Liver (tissue), 9 donors: ENCODE data around the gene DNAH8. TPM values are rescaled to one million over a fixed set of nuclear protein-coding genes. Genes with fewer than 3 reads are reported as not detected.

ENCODE experiments used
- DNase-seq: peaks from one replicate; pipeline ENCODE4 v3.0.0-alpha.2; 2017; ENCODE audit warnings: low spot score
- H3K27ac ChIP-seq, 2 donors: one replicate each; pipeline ENCODE4 v1.7.0; 2013; ENCODE audit warnings: inconsistent platforms in 2 of 2, low read length in 2 of 2, control low read depth in 1 of 2, low read depth in 1 of 2, mild to moderate bottlenecking in 1 of 2
- H3K27me3 ChIP-seq, 4 donors: one replicate each; pipeline versions ENCODE4 v1.6.1 to v1.7.0; 2013; ENCODE audit warnings: low read length in 3 of 4, inconsistent platforms in 1 of 4, mild to moderate bottlenecking in 1 of 4, moderate library complexity in 1 of 4; ENCODE audit not compliant: control insufficient read depth in 4 of 4, insufficient read depth in 4 of 4
- H3K36me3 ChIP-seq, 4 donors: one replicate each; pipeline versions ENCODE4 v1.6.1 to v1.7.0; 2013; ENCODE audit warnings: low read length in 3 of 4, mild to moderate bottlenecking in 3 of 4, low read depth in 1 of 4, moderate library complexity in 1 of 4; ENCODE audit not compliant: control insufficient read depth in 4 of 4, insufficient read depth in 3 of 4
- H3K4me1 ChIP-seq, 4 donors: one replicate each; pipeline versions ENCODE4 v1.6.1 to v1.7.0; 2013; ENCODE audit warnings: low read length in 3 of 4, mild to moderate bottlenecking in 3 of 4, moderate library complexity in 1 of 4; ENCODE audit not compliant: control insufficient read depth in 4 of 4, insufficient read depth in 4 of 4
- H3K4me3 ChIP-seq, 3 donors: one replicate each; pipeline versions ENCODE4 v1.6.1 to v1.7.0; 2013; ENCODE audit warnings: low read length in 3 of 3, control low read depth in 1 of 3, low read depth in 1 of 3, mild to moderate bottlenecking in 1 of 3
- H3K9ac ChIP-seq, 2 donors: one replicate each; pipeline ENCODE4 v1.7.0; 2013; ENCODE audit warnings: low read length in 2 of 2, mild to moderate bottlenecking in 2 of 2, moderate library complexity in 2 of 2, control low read depth in 1 of 2, low read depth in 1 of 2
- H3K9me3 ChIP-seq, 4 donors: one replicate each; pipeline versions ENCODE4 v1.6.1 to v1.7.0; 2013; ENCODE audit warnings: low read length in 3 of 4; ENCODE audit not compliant: control insufficient read depth in 4 of 4
- CTCF ChIP-seq: fragments of 150-350 bp; IDR thresholded peaks from 2 replicates; pipeline ENCODE4 v1.5.1; 2017; ENCODE audit warnings: improper control_type of control experiment, low read depth, low read length; ENCODE audit not compliant: missing input control
- EGR1 ChIP-seq, 2 donors: IDR thresholded peaks; 2 replicates each; pipeline ENCODE4 v1.6.1; 2016 to 2018; ENCODE audit warnings: antibody characterized with exemption in 2 of 2, low read depth in 2 of 2
- FOXA1 ChIP-seq: IDR thresholded peaks from 2 replicates; pipeline ENCODE4 v1.6.1; 2016; ENCODE audit warnings: antibody characterized with exemption
- FOXA2 ChIP-seq: IDR thresholded peaks from 2 replicates; pipeline ENCODE4 v1.6.1; 2016; ENCODE audit warnings: antibody characterized with exemption
- GABPA ChIP-seq, 2 donors: IDR thresholded peaks in 1 of 2; conservative IDR thresholded peaks in 1 of 2; 2 replicates each; pipeline ENCODE4 v1.6.1; 2016; ENCODE audit warnings: antibody characterized with exemption in 2 of 2, mild to moderate bottlenecking in 1 of 2, moderate library complexity in 1 of 2
- HNF4A ChIP-seq, 2 donors: conservative IDR thresholded peaks; 2 replicates each; pipeline ENCODE4 v1.6.1; 2016; ENCODE audit warnings: antibody characterized with exemption in 2 of 2, mild to moderate bottlenecking in 2 of 2
- HNF4G ChIP-seq: IDR thresholded peaks from 2 replicates; pipeline ENCODE4 v1.6.1; 2016; ENCODE audit warnings: antibody characterized with exemption
- JUND ChIP-seq, 2 donors: IDR thresholded peaks; 2 replicates each; pipeline ENCODE4 v1.6.1; 2016; ENCODE audit warnings: antibody characterized with exemption in 2 of 2
- RAD21 ChIP-seq, 2 donors: IDR thresholded peaks; 2 replicates each; pipeline ENCODE4 v1.6.1; 2016; ENCODE audit warnings: antibody characterized with exemption in 2 of 2, mild to moderate bottlenecking in 2 of 2
- RXRA ChIP-seq, 2 donors: IDR thresholded peaks; 2 replicates each; pipeline ENCODE4 v1.6.1; 2017 to 2018; ENCODE audit warnings: antibody characterized with exemption in 2 of 2, mild to moderate bottlenecking in 1 of 2
- TAF1 ChIP-seq: conservative IDR thresholded peaks from 2 replicates; pipeline ENCODE4 v1.6.1; 2016; ENCODE audit warnings: antibody characterized with exemption, mild to moderate bottlenecking
- YY1 ChIP-seq: IDR thresholded peaks from 2 replicates; pipeline ENCODE4 v1.6.1; 2016; ENCODE audit warnings: antibody characterized with exemption, mild to moderate bottlenecking
- WGBS: extraction: QIAGEN DNeasy Blood & Tissue Kit; methylation state at CpG from one replicate; pipeline ENCODE4 v1.1.7; 2013; 5-methylcytosine and 5-hydroxymethylcytosine counted together
- polyA plus RNA-seq, 2 donors: library from polyadenylated mRNA; stranded (reverse) in 1 of 2; unstranded in 1 of 2; fragments of 200-250 nt in 1 of 2; fragments of >200 nt in 1 of 2; fragmentation: Nextera tagmentation in 1 of 2; extraction: Ambion mirVana in 1 of 2; gene quantifications; one replicate each; pipeline versions ENCODE4 v1.2.1 to v1.2.3, GENCODE V29; 2013 to 2015
- total RNA-seq, 2 donors: library from RNA; depleted of rRNA; stranded (reverse); fragments of >200 nt; gene quantifications; one replicate each; pipeline ENCODE4 v1.2.3, GENCODE V29; 2014
- TF ChIP-seq, protein P1 (sequence below): IDR thresholded peaks from 2 replicates; pipeline ENCODE4 v1.6.1; 2016; ENCODE audit warnings: antibody characterized with exemption
- TF ChIP-seq, protein P2 (sequence below): IDR thresholded peaks from 2 replicates; pipeline ENCODE4 v1.6.1; 2016; ENCODE audit warnings: antibody characterized with exemption
- TF ChIP-seq, protein P3 (sequence below): IDR thresholded peaks from 2 replicates; pipeline ENCODE4 v1.6.1; 2016; ENCODE audit warnings: antibody characterized with exemption
- donor health status: healthy.
- donor health status: healthy.
- donor health status: healthy.
- donor health status: healthy.
- donor health status: healthy.

DNAH8 gene
- total and polyA plus RNA-seq, 4 donors = under 0.01 to 0.05 TPM; not detected in 2

DNA sequence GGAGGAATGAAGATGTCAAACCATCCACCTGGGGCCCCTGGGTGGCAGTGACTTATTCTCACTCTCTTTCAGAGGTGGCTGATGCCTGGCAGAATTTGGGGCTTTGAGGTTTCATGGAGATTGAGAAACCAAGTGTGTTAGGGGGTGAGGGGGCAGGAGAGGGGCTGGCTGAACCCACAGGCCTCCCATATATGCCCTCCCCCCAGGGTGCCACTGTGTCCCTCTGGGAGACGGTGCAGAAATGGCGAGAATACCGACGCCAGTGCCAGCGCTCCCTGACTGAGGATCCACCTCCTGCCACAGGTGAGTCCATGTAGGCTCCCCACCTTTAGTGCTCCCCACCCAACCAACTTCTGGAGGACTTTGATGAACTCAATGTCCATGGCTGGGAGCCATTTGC, 341.1 kb downstream of the DNAH8 start:
- 96% methylated on average over 5 of the region's 5 CpGs for WGBS

DNA sequence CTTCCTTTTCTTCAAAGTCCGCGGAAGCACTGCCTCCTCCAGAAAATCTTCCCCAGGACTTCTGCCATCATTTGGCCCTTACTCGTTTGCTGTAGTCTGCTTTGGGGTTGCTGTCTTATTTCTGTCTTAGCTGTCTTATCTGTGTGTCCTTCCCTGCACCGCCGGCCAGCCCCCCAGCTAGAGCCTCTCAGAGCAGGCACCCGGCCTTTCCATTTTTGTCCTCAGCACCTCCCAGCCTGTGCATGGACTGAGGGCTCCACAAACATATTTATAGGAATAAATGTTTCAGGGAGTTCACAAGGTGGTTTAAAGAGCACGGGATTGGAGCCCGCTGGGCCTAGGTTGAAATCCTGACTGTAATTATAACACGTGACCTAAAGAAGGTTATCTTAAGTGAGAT, 341.6 kb downstream of the DNAH8 start:
- Histone ChIP-seq H3K9ac (no peak overlapping the region), H3K36me3 (no peaks in the 10 kb centered on the region), H3K27me3 (no peaks in the 10 kb centered on the region), H3K27ac (no peak overlapping the region), H3K9me3 (no peaks in the 10 kb centered on the region), H3K4me3 (no peak overlapping the region), H3K4me1 (no peaks in the 10 kb centered on the region)
- DNase-seq = no peak
- TF ChIP-seq, protein P1, sequence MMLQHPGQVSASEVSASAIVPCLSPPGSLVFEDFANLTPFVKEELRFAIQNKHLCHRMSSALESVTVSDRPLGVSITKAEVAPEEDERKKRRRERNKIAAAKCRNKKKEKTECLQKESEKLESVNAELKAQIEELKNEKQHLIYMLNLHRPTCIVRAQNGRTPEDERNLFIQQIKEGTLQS = no peak
- TF ChIP-seq, protein P2, sequence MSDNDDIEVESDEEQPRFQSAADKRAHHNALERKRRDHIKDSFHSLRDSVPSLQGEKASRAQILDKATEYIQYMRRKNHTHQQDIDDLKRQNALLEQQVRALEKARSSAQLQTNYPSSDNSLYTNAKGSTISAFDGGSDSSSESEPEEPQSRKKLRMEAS = no peak
- no peak for TF ChIP-seq GABPA (IDR thresholded peaks at IDR 0.05 in 1 of 2, conservative IDR thresholded peaks at IDR 0.05 in 1 of 2)
- TF ChIP-seq RXRA (IDR thresholded peaks at IDR 0.05) = no peak
- TF ChIP-seq TAF1 = no peak
- TF ChIP-seq FOXA1 = no peak
- TF ChIP-seq, protein P3, sequence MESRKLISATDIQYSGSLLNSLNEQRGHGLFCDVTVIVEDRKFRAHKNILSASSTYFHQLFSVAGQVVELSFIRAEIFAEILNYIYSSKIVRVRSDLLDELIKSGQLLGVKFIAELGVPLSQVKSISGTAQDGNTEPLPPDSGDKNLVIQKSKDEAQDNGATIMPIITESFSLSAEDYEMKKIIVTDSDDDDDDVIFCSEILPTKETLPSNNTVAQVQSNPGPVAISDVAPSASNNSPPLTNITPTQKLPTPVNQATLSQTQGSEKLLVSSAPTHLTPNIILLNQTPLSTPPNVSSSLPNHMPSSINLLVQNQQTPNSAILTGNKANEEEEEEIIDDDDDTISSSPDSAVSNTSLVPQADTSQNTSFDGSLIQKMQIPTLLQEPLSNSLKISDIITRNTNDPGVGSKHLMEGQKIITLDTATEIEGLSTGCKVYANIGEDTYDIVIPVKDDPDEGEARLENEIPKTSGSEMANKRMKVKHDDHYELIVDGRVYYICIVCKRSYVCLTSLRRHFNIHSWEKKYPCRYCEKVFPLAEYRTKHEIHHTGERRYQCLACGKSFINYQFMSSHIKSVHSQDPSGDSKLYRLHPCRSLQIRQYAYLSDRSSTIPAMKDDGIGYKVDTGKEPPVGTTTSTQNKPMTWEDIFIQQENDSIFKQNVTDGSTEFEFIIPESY = no peak
- WGBS = 93% methylated on average over 9 of the region's 9 CpGs

More for the DNA sequence above, 341.1 kb downstream of the DNAH8 start:
- H3K36me3 ChIP-seq = no peaks in the 10 kb centered on the region
- no peak overlapping the region for H3K27ac ChIP-seq
- DNase-seq = no peak
- H3K27me3 ChIP-seq = no peaks in the 10 kb centered on the region
- no peaks in the 10 kb centered on the region for H3K9me3 ChIP-seq
- no peak overlapping the region for H3K4me3 ChIP-seq
- TF ChIP-seq FOXA2 (no peak), JUND (IDR thresholded peaks at IDR 0.05) (no peak), RAD21 (IDR thresholded peaks at IDR 0.05) (no peak), HNF4A (conservative IDR thresholded peaks at IDR 0.05) (no peak), EGR1 (IDR thresholded peaks at IDR 0.05; ENCODE audit: low read depth in 2 of 2) (no peak), GABPA (IDR thresholded peaks at IDR 0.05 in 1 of 2, conservative IDR thresholded peaks at IDR 0.05 in 1 of 2) (no peak), YY1 (no peak), TAF1 (no peak), FOXA1 (no peak), HNF4G (no peak), CTCF (no peak), RXRA (IDR thresholded peaks at IDR 0.05) (no peak)
- TF ChIP-seq, protein P3 = no peak
- TF ChIP-seq, protein P2 = no peak
- TF ChIP-seq, protein P1 = no peak
- H3K9ac ChIP-seq = no peak overlapping the region
- H3K4me1 ChIP-seq = no peaks in the 10 kb centered on the region
